Transverse colon (tissue), 4 donors: ENCODE measurements around the gene RHCG. TPM values are rescaled to one million over a fixed set of nuclear protein-coding genes. Genes with fewer than 3 reads are reported as not detected.

Source experiments
- DNase-seq: peaks from one replicate; pipeline ENCODE4 v3.0.0-alpha.2; 2019
- H3K27ac ChIP-seq, 4 donors: fragments of 200-600 bp; sonication (generic); 2 replicates each; pipeline ENCODE4 v1.5.1; 2016 to 2018; ENCODE audit warnings: inconsistent platforms in 4 of 4
- H3K27me3 ChIP-seq: fragments of 200-600 bp; sonication (generic); 2 replicates; pipeline ENCODE4 v1.5.1; 2017; ENCODE audit warnings: inconsistent platforms
- H3K36me3 ChIP-seq, 4 donors: fragments of 200-600 bp; sonication (generic); 2 replicates each; pipeline ENCODE4 v1.5.1; 2017 to 2019; ENCODE audit warnings: inconsistent platforms in 4 of 4
- H3K4me1 ChIP-seq, 4 donors: fragments of 200-600 bp; sonication (generic); 2 replicates each; pipeline ENCODE4 v1.5.1; 2017 to 2020; ENCODE audit warnings: inconsistent platforms in 4 of 4
- H3K4me3 ChIP-seq, 4 donors: fragments of 200-600 bp; sonication (generic); 1 replicate in 1 of 4; 2 replicates in 3 of 4; pipeline versions ENCODE4 v1.5.1 to v1.6.1; 2017 to 2019; ENCODE audit warnings: inconsistent platforms in 4 of 4
- H3K9me3 ChIP-seq, 2 donors: fragments of 200-600 bp; sonication (generic); 2 replicates each; pipeline ENCODE4 v1.5.1; 2017 to 2019; ENCODE audit warnings: inconsistent platforms in 2 of 2
- EP300 ChIP-seq: sonication (generic); formaldehyde crosslinking; IDR thresholded peaks from one replicate; pipeline ENCODE4 v1.6.1; 2017; ENCODE audit warnings: antibody characterized with exemption, low read depth
- POLR2A ChIP-seq: fragments of 450-650 bp; IDR thresholded peaks from one replicate; pipeline ENCODE4 v1.6.1; 2016; ENCODE audit warnings: antibody characterized with exemption, mild to moderate bottlenecking, moderate library complexity
- POLR2AphosphoS5 ChIP-seq, 3 donors: sonication (generic); formaldehyde crosslinking; IDR thresholded peaks; one replicate each; pipeline ENCODE4 v1.6.1; 2016; ENCODE audit warnings: antibody characterized with exemption in 3 of 3
- WGBS, 2 donors: methylation state at CpG; one replicate each; pipeline ENCODE4 v1.1.5; 2018; ENCODE audit warnings: low coverage in 1 of 2; 5-methylcytosine and 5-hydroxymethylcytosine counted together
- in situ Hi-C, 4 donors: fragments of 200-750 bp; cut with MboI; loops; one replicate each; pipeline versions ENCODE4 v1.15.0 to v1.15.1; 2017; ENCODE audit warnings: low sequenced_read_pairs in 3 of 4, low pct_ligation_motif_present in 1 of 4, low pct_unique_long_range_greater_than_20kb in 1 of 4
- intact Hi-C: fragments of 100-400 bp; cut with DNase I; formaldehyde crosslinking; loops from one replicate; pipeline ENCODE4 v1.15.1; 2023; ENCODE audit warnings: low total_unique reads
- total RNA-seq, 4 donors: library from RNA; depleted of rRNA; stranded (reverse); fragments of >200 nt; gene quantifications; one replicate each; pipeline ENCODE4 v1.1.0, GENCODE V29; 2016
- TF ChIP-seq, protein P1 (sequence below), 5 experiments: fragments of 200-600 bp in 3 of 5; fragments of 450-650 bp in 2 of 5; sonication (generic) in 3 of 5; IDR thresholded peaks; 1 replicate in 2 of 5; 2 replicates in 3 of 5; pipeline ENCODE4 v1.5.1; 2016 to 2017; ENCODE audit warnings: antibody characterized with exemption in 5 of 5, inconsistent platforms in 3 of 5, mild to moderate bottlenecking in 2 of 5, moderate library complexity in 1 of 5

The RHCG gene
- total RNA-seq, 4 donors from 2014 or later, result 0.41 TPM; not detected in 3

DNA sequence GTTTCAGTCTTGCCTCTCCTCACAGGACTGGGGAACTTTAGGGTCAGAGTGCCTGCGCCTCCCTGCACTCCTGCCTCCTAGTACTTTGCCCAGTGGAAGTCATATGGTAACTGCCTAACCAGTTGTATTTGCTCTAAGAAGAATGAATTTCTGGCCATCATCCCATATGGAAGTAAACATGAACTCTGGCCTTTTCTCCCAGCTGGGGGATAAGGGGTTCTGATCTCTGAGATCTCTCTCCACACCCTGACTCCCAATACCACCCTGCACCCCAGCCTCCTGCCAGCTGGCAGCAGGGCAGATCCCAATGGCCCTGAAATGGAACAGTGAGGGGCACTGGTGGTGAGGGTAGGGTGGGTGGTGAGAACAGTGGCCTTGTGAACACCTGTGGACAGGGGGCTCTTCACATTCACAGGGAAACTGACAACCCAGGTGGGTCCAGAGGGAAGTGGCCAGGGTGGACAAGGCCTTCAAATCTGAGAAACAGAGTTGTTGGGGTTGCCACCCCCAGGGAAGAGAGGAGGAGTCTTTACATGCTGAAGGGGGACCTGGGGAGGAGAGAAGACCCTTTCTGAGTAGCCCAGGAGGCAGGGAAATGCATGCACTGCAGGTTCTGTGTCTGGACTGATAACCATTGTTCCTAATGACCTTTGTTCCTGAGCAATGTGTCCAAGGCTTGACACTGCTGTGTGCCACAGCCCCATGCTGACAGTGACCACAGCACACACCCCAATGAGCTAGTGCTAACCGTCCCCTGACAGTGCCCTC, 36.9 kb downstream of the RHCG start:
- intact Hi-C loops (no loop called here), in situ Hi-C loops (no loop called here)
- WGBS, 2 donors, result 0 to 48% methylated on average over 1 to 2 of the region's 2 CpGs
- Histone ChIP-seq H3K9me3 (no peaks in the 10 kb centered on the region), H3K36me3 (no peaks in the 10 kb centered on the region), H3K27ac (no peak overlapping the region), H3K4me3 (no peak overlapping the region), H3K4me1 (no peaks in the 10 kb centered on the region), H3K27me3 (no peaks in the 10 kb centered on the region)
- DNase-seq, result no peak
- no peak for TF ChIP-seq POLR2A

DNA sequence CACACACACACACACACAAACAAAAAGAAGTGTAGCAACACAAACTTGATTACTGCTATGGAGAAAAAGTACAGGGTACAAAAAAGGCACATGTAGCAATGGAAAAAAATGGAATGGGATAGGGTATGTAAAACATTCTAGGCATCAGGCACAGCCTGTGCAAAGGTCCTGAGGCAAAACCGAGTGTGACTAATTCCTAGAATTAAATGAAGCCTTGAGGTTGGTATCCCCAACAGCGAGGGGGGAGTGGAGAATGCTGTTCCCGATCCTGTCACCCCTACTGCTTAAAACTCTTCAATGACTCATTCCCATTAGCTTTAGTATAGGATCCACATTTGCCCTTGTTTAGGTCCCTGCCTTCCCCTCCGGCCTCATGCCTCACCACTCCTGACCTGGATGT, 37.9 kb downstream of the RHCG start:
- intact Hi-C loops, result no loop called here
- in situ Hi-C loops, result no loop called here
- no peak overlapping the region for H3K4me3 ChIP-seq
- H3K4me1 ChIP-seq, result no peaks in the 10 kb centered on the region
- no peak for DNase-seq
- no peaks in the 10 kb centered on the region for H3K36me3 ChIP-seq
- H3K9me3 ChIP-seq, result no peaks in the 10 kb centered on the region
- H3K27me3 ChIP-seq, result no peaks in the 10 kb centered on the region
- 72 to 86% methylated on average over 4 of the region's 4 CpGs for WGBS, 2 donors
- no peak overlapping the region for H3K27ac ChIP-seq
- TF ChIP-seq EP300, result no peak

DNA sequence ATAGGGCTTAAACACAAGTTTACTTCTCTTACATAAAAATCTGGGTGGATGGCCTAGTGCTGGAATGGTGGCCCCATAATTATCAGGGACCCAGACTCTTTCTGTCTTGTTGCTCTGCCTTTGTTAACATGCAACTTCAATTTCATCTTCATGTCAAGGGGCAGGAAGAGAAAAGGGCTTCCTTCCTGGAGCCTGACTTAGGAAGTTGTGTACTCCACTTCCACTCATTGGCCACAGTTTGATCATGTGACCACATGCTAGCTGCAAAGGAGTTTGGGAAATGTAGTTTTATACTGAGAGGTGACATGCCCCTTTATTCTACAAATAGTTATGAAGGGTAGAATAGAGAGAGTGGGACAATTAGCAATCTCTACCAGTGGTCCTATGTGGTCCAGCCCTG, 39.3 kb downstream of the RHCG start:
- H3K9me3 ChIP-seq, result no peaks in the 10 kb centered on the region
- no peak for DNase-seq
- no peak overlapping the region for H3K4me3 ChIP-seq
- no peaks in the 10 kb centered on the region for H3K4me1 ChIP-seq
- in situ Hi-C loops (no loop called here), intact Hi-C loops (no loop called here)
- no peaks in the 10 kb centered on the region for H3K36me3 ChIP-seq
- H3K27me3 ChIP-seq, result no peaks in the 10 kb centered on the region
- H3K27ac ChIP-seq, result no peak overlapping the region
- TF ChIP-seq, protein P1, sequence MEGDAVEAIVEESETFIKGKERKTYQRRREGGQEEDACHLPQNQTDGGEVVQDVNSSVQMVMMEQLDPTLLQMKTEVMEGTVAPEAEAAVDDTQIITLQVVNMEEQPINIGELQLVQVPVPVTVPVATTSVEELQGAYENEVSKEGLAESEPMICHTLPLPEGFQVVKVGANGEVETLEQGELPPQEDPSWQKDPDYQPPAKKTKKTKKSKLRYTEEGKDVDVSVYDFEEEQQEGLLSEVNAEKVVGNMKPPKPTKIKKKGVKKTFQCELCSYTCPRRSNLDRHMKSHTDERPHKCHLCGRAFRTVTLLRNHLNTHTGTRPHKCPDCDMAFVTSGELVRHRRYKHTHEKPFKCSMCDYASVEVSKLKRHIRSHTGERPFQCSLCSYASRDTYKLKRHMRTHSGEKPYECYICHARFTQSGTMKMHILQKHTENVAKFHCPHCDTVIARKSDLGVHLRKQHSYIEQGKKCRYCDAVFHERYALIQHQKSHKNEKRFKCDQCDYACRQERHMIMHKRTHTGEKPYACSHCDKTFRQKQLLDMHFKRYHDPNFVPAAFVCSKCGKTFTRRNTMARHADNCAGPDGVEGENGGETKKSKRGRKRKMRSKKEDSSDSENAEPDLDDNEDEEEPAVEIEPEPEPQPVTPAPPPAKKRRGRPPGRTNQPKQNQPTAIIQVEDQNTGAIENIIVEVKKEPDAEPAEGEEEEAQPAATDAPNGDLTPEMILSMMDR (IDR thresholded peaks at IDR 0.05), result no peak
- TF ChIP-seq EP300, result no peak
- no peak for TF ChIP-seq POLR2A
- TF ChIP-seq POLR2AphosphoS5 (IDR thresholded peaks at IDR 0.05), result no peak

DNA sequence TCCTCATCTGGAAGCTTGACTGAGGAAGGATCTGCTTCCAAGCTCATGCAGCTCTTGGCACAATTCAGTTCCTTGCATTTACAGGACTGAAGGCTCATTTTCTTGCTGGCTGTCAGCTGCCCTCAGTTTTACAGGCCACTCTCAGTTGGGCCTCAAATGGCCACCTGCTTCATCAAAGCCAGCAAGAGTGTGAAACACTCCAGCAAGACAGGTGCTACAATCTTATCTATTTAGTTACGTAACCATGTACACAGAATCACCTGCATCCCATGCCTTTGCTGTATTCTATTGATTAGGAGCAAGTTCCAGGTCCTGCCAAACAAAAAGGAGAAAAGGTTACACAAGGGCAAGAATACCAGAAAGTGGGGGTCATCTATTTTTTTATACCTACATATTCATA, 40.8 kb downstream of the RHCG start:
- no peak for DNase-seq
- TF ChIP-seq EP300, result no peak
- no peak for TF ChIP-seq POLR2AphosphoS5 (IDR thresholded peaks at IDR 0.05)
- Histone ChIP-seq H3K4me3 (no peak overlapping the region), H3K4me1 (no peaks in the 10 kb centered on the region), H3K27ac (no peak overlapping the region), H3K9me3 (no peaks in the 10 kb centered on the region), H3K27me3 (peaks cover 11% of the 10 kb centered on the region), H3K36me3 (no peaks in the 10 kb centered on the region)
- intact Hi-C loops, result no loop called here
- in situ Hi-C loops, result no loop called here
- WGBS, 2 donors, result 33 to 77% methylated on average over 1 of the region's 1 CpG

DNA sequence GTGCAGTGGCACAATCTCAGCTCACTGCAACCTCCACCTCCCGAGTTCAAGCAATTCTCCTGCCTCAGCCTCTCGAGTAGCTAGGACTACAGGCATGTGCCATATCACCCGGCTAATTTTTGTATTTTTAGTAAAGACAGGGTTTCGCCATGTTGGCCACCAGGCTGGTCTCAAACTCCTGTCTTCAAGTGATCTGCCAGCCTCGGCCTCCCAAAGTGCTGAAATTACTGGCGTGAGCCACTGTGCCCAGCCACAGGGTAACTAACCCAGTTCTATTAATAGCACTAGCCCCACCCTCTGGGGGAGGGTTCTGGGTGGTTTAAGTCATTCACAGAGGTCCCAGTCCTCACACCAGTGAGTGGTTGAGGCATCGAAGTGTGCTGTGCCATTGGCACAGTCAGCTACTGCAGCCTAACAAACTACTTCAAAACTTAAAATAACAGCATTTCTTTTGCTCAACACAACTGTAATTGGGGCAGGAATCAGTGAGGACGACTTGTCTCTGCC, 44.0 kb downstream of the RHCG start:
- DNase-seq, result no peak
- Histone ChIP-seq H3K27ac (no peak overlapping the region), H3K4me3 (no peak overlapping the region), H3K9me3 (no peaks in the 10 kb centered on the region), H3K4me1 (no peaks in the 10 kb centered on the region), H3K27me3 (peaks cover 38% of the 10 kb centered on the region), H3K36me3 (no peaks in the 10 kb centered on the region)
- 77 to 81% methylated on average over 5 to 8 of the region's 8 CpGs for WGBS, 2 donors
- TF ChIP-seq, protein P1 (IDR thresholded peaks at IDR 0.05), result no peak
- no peak for TF ChIP-seq POLR2AphosphoS5 (IDR thresholded peaks at IDR 0.05)
- TF ChIP-seq EP300, result no peak
- no peak for TF ChIP-seq POLR2A
- in situ Hi-C loops (no loop called here), intact Hi-C loops (no loop called here)
